GM12801 (cell line): Measurements from ENCODE around the gene GAB4.

Experiments
- CTCF ChIP-seq: IDR thresholded peaks from one replicate; pipeline ENCODE4 v1.5.1; 2011; ENCODE audit warnings: control low read depth; ENCODE audit not compliant: insufficient read length; ENCODE audit errors: extremely low read depth

GAB4 gene

GRCh38 chr22:16917144-16918003, 90.6 kb downstream of the GAB4 start:
- no peak for TF ChIP-seq CTCF

- no peak for TF ChIP-seq CTCF
Measured at GRCh38 chr22:16915701-16916100, 92.3 kb downstream of the GAB4 start.

GRCh38 chr22:16914006-16914405, 94.0 kb downstream of the GAB4 start:
- TF ChIP-seq CTCF = no peak

GRCh38 chr22:16912281-16912680, 95.7 kb downstream of the GAB4 start:
- TF ChIP-seq CTCF = no peak
